Kasumi-1 (cell line): ENCODE measurements around the gene CCDC85C.

Experiments used
- DNase-seq, 2 experiments: peaks; one replicate each; lab custom pipeline; 2025; lab: John Stamatoyannopoulos, UW

CCDC85C gene

DNA sequence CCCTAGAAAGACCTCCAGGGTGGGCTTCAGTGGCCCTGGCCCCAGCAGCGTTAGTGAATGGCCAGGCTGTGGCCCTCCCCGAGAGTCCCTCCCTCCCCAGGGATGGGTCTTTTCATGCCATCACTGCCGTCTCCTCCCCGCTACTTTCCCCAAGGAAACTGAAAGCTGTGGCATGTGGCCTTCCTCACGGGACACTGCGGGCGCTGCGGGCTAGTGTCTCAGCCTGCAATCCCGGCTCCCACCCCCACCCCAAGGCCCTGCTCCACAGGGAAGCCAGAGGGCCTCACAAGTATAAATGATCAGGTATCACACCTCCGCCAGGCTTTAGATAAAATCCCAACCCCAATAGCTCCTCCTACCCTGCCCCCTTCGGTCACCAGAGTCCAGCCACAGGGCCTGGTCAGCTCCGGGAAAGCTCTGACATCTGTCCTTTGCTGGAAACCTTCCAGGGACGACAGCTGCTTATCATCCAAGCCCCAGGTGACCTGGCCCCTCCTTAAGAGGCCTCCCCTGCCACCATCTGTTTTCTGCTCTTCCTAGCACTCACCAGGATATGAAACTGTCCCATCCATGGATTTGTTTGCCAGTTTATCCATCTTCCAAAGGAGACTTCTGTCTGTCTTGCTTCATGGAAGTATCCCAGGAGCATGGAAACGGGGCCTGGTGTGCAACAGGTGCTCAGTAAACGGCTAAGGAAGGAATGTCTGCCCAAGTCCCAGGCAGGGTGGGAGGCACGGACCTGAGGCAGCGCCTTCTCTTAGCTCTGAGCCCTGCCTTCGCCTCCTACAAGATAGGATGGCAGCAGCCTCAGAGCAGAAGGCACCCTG, 31.6 kb downstream of the CCDC85C start:
- no peak for DNase-seq

DNA sequence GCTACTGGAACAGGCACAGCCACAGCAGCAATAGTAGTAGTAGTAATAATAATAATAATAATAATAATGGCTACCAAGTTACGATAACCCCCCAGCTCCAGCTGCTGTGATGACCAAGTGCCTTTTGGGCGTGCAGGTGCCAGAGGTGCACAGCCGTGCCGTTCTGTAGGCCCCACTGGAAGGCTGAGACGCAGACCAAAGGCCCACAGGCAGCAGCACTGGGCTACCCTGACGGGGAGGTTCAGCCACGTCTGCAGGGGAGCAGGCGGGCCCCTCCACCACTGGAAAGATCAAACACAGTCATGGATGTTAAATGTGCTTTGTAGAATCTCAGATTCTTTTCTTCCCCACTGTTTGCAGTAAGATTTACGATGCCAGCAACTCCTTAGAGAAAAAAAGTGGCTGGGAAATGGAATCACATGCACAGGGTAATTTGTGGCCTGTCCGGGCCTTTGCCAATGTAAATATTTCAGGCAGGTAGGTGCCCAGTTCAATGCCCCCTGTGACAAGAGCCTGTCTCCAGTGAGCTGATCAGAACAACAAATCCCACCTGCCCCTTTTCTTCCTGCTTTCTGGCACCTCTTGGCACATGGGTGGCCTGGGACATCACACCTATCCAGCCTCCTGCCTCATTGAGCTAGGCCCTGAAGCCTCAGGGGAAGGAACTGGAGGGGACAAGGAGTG, 32.6 kb downstream of the CCDC85C start:
- DNase-seq, result no peak

DNA sequence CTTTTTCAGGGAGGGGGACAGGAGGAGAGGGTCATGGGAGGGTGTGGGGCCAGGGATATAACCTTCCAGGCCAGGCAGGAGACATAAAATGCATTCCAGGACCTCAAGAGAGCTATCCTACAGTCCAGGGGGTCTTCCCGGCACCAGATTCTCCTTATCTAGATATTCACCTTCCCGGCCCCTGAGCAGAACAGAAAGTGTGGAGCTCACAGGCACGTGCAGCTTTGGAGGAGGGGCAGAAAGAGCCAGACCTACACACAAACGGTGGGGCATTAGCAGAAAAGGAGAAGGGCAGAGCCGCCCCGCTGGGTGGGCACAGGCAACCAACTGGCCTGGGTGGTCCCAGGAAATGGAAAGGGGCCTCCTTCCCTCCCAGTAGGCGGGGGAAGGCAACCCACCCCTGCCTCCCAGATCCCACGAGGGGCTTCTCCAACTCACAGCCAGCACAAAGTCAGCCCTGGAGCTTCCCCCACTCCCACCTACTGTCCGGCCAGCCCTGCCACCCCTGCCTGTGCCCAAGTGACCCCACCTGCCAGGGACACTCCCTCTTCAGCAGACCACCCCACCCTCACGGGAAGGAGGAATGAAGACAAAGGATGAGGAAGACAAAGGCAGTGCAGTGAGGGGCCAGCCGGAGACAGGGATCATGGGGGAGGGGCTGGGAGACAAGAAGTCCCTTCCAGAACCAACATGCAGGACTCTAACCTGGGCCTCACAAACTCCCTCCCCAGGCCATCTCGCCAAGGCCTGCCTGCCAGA, 33.3 kb downstream of the CCDC85C start:
- DNase-seq, result no peak

DNA sequence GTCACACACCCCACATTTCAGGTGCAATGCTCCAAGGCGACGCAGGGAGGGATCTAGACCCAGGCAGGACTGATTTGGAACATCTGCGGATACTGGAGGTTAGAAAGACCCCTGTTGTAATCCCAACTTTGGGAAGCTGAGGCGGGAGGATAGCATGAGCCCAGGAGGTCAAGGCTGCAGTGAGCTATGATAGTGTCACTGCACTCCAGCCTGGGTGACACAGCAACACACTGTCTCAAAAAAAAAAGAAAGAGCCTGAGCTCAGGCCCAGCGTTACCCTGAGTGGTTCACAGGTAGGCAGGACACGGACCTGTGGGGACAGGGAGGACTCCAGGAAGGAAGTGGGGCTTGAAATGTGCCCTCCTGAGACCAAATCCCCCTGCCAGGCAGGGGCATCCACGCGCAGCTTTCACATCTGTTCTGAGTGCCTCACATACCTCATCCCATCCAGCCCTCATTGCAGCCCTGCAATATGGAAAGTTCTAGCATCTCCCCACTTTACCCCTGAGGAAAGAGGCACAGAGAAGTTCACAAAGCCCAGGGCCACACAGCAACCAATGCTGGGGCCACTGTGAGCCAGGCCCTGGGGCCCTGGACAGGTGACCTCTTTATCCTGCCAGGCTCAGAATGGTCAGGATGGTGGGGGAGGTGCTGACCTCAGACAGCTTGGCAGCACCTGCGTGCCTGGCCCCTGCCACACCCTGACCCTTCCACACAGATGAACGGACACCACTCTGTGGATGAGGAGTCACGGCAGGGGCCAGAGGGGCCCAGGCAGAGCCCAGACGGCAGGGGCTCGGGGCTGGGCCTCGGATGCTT, 34.1 kb downstream of the CCDC85C start:
- DNase-seq, result no peak

DNA sequence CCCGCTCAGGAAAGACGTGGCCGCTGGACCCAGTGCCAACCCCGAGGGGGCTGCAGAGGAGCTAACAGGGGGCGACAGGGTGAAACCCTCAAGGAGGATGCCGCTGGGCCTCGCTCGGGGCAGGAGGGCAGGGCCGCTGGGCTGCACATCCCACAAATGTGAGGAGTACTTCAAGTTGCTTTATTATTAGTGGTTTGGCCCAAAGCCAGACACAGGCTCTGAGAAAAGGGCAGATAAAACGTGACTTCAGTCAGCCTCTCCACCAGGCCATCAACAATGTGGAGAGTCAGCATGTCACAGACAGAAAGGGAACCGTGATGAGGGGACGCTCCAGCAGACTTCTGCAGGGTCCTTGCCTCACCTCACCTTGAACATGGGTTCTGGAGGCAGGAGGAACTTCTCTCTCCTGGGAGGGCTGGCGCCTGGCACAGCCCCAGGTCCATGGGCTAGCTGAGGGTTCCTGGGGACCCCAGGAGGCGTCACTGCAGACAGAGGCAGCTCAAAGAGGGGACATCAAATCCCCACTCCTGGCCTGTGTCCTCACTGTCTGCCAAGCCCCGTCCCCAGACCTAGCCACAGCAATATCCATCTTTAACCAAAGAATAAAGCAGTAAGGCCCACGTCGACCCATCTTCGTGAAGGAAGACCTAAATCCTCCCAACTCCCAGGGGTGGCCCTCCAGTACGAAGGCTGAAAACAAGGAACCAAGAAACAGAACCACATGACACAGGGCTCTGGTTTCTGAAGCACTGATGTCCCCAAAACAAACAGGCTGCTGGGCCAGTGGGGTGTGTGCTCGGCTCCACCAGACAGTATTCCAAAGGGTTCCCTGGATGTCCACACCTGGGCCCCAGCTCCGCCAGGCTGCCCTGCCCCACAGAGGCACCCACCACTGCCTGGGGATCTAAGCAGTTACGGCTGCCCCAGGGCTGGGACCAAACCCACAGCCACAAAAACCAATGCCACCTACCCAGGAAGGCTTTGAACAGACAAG, 35.1 kb downstream of the CCDC85C start:
- DNase-seq, result no peak

DNA sequence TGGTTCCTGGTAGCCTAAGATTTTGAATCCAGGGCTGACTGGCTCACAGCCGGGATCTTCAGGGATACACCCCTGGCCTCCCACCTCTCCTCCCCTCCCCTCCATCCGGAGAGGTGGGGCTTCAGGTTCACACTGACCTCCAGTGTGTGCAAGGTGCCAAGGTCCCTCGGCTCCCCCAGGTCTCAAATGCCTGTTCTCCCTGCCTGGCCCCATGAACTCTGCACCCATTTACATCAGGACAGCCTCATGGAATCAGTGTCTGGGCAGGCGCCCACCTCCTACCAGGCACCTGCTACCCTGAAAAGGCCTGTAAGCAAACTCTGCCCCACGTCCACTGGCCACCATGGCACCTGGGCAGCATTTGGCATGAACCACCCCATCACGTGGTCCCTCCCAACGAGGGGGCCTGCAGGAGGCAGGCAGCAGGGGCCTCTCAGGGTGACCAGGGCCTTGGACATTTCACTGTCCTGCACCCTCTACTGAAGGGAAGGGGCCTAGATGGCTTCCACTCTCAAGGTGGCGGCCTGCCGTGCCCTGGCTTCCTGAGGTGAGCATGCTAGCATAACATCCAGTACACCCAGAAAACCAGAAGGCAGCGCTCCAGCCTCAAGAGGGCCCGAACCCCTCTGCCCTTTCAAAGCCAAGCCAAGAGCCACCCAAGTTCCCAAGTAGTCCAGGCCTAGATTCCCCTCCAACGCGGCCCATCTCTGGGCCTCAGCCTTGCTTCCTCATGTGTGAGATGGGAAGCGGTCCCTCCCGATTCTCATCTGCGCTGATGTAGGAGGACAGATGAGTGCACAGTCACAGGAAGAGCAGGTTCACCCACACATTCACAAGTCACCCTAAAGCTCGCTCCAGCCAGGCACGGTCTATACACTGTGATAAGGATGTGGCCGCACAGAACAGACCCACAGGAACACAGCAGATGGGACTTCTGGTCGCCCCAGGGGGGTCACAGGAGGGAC, 37.3 kb downstream of the CCDC85C start:
- no peak for DNase-seq

DNA sequence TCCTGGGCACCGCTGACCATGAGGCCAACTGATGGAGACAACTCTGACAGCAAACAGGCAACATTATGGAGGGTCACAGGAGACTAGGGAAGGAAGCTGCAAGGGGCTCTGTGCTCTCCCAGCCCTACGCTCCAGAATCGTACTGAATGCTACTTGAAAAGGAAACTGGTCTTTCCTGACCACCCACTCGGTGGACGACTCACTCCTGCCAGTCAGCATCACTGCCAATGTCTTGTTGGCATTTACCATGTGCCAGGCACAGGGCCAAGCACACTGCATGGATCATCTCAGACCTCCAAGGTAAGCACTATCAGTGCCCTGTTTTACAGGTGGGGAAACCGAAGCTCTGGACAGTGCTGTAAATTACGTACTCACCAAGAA, 38.0 kb downstream of the CCDC85C start:
- DNase-seq, result no peak

DNA sequence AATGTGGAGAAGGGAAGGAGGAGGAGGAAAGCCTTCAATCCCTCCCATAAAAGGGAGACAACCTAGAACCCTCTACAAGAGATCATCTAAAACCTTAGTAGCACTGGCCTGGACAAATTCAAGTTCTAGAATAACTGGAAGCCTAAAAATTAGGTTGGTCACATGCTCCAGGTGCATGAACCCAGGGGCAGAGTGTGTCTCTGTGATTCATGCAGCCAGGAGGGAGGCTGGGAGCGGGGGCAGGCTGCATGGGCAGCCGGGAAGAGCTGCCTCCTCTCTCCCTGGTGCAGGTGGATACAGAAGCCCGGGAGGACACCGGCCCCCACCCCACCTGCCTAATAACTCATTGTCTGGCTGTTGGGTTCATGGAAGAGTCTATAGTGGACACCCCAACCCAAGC, 38.6 kb downstream of the CCDC85C start:
- DNase-seq, result no peak

DNA sequence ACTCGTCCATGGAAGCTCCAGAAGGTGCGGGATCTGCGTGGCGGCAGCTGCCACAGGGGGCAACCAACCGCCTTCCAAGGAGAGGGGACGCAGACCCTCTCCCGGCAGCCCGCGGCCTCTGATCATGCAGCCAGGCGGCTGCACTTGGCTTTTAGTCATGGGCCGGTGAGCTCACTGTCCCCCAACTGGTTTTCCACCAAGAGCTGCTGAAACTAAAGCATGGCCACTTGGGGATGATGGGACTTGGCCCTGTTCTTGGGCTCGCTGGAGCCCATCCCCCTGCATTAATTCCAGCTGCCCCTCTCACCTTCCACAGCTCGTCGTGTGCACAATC, 39.1 kb downstream of the CCDC85C start:
- DNase-seq, result no peak

DNA sequence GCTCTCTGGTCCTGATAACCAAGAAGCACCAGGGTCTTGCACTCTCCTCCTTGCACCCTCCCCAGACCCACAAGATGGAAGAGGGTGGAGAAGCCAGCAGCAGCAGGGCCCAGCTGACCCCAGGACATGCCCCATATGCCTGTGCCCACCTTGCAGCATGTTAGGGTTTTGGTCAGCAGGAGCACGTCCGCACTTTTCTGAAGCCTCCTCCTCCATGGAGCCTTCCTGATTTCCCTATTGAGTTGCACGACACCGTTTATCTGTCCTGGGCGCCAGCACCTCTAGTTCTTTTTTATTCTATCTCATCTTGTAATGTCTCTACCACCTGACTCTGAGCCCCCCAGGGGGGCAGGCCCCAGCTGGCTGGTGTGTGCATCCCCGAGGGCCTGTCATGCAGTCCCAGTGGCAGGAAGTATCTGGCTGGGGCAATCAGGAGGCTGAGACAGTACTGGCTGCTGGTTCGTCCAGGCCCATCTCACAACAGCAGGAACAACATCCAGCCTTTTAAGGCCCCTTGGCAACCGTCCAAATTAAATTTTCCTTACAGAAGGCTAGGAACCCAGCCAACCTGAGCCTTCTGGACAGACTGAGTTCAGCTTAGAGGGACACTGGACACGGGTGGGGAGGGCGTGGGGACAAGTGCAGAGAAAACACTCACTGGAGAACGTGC, 39.6 kb downstream of the CCDC85C start:
- DNase-seq, result no peak

DNA sequence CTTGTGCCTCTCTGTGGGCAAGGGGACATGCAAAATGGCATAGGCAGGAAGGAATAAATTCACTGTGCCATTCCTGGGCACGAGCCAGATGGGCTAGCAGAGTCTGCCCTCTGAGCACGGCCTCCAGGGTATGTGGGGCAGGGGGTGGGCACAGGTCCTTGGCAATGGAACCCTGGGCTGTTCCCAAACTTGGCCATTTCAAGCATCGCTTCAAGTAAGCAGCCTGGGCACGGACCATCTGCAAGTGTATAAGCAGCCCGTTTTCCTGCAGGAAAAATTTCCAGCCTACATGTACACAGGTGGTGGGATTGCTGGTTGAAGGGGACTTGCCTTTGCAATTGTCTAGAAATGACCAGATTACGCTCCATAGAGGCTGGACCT, 40.3 kb downstream of the CCDC85C start:
- no peak for DNase-seq

DNA sequence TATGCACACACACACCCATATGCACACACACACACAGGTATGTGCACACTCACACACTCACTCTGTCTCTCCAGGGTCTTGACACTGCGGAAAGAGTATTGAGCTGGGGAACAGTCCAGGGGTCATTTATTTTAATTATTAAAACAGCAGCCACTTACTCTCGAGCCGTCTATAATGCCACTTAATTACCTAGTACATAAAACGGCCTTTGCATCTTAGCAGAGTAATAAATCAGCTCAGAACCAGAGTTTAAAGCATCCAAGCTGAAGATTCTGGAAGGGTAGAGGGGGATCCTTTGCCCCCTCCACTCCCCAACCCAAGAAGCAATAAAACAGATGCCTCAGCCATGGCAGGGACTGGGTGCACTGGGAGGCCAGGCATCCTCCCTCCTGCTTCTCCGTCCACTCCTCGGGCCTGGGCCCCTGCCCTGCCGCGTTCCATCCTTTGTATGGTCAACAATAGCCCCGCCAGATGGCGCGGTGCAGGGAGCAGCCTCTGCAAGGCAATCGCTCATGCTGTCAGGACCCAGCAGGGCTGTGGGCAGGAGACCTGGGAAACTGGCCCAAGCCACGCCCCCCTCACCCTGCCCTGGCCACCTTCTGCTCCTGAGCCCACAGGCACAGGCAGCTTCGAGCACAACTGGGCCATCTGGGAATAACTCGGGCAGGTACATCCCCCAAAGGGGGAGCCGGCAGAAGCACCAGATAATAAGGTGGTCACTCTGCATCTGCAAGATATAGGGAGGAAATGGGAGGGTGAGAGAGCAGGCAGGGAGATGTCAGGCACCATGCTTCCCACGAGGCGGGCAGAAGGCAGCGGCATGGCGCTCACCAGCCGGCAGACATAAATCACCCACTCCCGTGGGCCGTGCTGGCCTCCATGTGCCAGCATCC, 40.9 kb downstream of the CCDC85C start:
- no peak for DNase-seq

DNA sequence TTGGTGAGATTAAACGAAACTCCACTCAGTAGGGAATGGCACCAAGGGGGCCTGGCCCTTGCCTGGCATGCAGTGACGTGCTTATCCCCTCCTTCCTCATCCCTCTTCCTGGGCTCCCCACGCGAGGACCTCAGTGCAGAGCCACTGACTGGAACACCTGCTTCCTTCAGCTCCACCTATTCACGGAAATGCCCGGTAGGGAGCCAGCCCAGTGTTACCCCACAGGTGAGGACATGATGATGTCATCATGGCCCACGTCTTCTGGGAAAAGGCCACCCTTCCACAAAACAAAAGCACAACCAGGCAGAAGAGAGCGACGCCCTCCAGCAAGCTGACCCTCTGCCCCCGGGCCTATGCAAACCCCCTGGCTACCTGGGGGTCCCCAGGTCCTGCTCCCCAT, 42.1 kb downstream of the CCDC85C start:
- no peak for DNase-seq

DNA sequence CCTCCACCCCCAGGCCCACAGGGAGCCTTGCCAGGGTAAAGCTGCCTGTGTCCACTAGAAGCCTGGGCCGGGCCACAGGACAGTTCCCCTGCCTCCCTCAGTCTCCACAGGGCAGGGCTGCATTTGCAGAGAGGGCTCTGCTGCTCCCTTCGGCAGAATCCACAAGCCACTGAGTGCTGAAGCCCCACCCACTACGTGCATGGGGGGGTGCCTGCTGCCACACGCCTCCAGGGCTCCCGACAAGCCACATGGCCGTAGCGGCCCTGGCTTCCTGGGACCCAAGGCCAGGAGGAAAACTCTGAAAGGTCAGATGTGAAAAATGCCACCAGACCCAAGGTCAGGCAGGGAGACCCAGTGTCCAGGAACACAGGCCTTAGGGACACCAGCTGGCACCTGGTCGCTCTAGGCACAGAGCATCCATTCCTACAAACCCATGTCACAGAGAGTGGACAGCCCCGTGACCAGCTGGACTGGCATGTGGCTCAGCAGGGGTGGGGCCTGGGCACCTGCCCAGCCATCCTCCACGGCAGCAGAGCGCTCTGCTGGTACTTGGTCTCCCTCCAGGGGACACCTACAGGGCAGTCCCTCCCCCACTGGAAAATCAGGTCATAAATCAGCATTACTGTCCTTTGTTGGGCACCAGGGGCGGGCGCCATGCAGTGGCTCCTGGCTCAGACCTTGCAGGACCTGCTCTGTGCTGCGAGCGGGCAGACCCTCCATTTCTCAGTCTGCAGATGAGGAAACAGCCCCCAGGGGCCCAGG, 42.9 kb downstream of the CCDC85C start:
- no peak for DNase-seq

DNA sequence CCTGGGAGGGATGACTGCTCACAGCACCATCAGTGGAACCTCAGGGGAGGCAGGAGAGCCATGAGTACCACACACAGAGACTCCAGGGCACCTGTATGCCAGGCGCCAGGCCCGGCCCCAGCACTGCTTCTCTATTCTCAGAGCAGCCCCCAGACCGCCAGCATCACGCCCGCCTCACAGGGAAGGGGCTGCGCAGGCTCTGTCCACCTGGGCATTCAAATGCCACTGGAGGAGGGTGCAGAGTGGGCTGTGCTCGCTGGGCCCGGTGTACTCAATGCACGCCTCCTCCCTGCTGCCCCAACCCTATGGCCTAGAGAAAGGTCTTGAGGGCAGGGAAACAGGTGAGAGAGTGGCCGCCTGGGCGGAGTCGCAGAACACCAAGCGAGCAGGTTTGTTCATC, 43.6 kb downstream of the CCDC85C start:
- no peak for DNase-seq

DNA sequence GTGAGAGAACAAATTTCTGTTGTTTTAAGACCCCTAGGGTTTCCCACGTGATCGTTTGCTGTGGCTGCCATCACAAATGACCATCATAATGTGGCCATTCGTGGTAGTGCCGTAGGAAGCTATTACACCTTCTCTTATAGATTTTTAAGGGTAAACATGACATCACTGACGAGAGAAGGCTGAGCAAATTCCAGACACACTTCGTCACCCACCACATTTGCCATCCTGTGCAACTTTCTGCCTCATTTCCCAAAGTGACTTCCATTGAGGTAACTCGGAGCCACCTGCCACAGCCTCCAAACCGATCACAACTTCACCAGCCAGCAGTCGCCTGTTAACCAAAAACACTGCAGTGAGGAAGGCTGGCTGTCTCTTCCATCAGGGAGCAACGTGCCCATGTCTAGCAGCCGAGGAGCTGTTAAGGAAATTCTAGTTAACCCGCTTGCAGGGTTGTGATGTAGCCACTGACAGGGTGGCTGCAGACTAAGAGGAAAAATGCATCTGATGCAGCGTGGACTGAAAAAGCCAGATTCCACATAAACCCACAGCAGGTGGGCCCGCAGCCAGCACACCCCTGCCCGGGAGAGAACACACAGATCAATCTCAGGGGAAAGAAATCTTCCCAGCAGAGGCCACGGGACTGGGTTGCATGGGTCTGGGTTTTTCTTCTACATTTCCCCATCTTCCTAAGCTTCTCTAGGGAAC, 44.6 kb downstream of the CCDC85C start:
- no peak for DNase-seq
